HG03064 (cell line): ENCODE data around the gene C4A.
"Not testable (repeated sequence)": the region's sequence is repeated elsewhere in the genome, so short reads cannot be mapped to it uniquely, and the experiment has no call there.

Experiments used
- ATAC-seq: cut with Tn5 transposase; IDR thresholded peaks from one replicate; pipeline ENCODE4 v1.9.1; 2021; ENCODE audit warnings: low read depth; ENCODE audit not compliant: unreplicated experiment

C4A gene

DNA sequence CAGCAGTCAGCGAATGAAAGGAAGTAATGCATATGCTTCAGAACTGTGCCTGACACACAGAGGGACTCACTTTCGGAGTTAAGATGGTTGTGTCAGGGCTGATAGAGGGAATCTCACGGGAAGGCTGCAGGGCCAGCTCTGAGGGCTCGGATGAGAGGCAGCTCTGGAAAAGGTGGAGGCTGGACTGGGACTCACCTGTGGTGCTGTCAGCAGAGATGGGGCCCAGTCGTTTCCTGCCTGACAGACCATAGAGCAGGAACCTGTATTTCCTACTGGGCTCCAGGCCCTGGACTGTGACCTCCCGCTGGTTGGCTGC, 65.6 kb downstream of the C4A start:
- no peak for ATAC-seq

GRCh38 chr6:32047855-32048766, 66.3 kb downstream of the C4A start:
- ATAC-seq: no peak

DNA sequence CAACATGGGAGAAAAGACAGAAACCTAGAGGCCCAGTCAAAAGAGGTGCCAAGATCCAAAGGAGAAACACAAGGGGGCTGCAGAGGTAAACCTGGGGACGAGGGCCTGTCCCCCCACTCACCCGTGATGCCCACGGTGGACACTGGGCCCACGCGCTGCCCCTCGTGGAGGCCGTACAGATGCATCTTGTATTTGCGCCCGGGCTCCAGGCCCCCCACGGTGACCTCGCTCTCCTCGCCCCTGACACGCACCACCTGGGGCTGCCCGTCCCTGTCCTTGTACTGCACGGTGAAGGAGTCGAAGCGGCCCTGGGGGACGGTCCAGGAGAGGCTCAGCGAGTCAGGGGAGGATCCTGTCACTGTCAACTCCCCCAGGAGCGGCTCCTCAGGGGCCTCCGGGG, 67.3 kb downstream of the C4A start:
- not testable (repeated sequence) for ATAC-seq

DNA sequence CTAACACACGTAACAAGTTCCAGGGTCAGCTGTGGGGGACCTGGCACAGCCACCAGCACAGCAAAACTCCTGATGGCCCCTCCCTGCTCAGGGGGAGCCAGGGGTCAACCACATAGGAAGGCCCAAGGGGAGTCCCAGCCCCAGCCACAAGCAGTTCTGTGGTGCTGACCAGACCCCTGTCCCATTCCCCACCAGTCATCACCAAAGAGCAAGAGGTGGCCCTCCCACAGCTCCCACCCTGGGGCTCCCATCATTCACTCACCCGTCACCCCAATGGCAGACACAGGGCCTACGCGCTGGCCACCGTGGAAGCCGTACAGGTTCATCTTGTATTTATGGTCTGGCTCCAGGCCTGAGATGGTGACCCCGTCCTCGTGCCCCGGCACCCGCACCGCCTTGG, 67.9 kb downstream of the C4A start:
- ATAC-seq: not testable (repeated sequence)

- no peak for ATAC-seq
Measured at GRCh38 chr6:32050562-32050961, 68.7 kb downstream of the C4A start.
